Panc1 (cell line): ENCODE data around the gene PSMB8.

Experiments
- CTCF ChIP-seq: fragments of 450-650 bp; IDR thresholded peaks from 2 replicates; pipeline ENCODE4 v1.5.1; 2017; ENCODE audit warnings: mild to moderate bottlenecking
- POLR2AphosphoS5 ChIP-seq: IDR thresholded peaks from 2 replicates; pipeline ENCODE4 v1.6.1; 2012; ENCODE audit warnings: mild to moderate bottlenecking, low read depth, low read length, moderate library complexity
- TF ChIP-seq, protein P1 (sequence below), 2 experiments: IDR thresholded peaks; 2 replicates each; pipeline ENCODE4 v1.6.1; 2011 to 2012; ENCODE audit warnings: low read depth in 2 of 2, control low read depth in 1 of 2, low read length in 1 of 2, mild to moderate bottlenecking in 1 of 2, moderate library complexity in 1 of 2; ENCODE audit not compliant: insufficient read depth in 1 of 2

DNA sequence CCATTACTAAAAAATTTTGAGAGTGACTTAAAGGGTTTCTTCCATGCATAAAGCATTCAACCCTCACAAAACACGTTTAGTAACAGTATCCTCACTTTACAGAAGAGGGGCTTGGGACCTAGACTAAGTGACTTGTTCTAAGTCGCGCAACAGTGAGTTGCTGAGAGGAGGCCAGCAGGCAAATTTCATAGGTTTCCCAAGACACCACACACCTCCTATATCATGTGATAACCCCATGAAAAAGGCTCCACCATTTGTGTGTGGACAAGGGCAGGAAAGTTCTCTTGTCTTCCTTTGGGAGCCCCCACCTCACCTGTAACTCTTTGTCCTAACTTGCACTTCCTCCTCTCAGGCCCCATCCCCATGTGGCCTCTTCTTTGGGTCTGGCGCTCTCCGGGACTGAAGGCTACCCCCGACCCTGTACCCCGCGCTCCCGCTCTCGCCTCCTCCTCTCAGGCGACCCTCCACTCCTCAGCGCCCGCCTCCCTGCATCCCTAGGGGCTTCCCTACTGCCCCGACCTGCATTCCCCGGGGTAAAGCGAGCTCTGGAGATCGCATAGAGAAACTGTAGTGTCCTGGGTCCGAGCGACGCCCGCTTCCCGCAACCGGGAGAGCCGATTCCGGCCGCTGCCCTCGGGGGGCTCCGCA is 392 bp downstream of the PSMB8 start:
- TF ChIP-seq CTCF (no peak), POLR2AphosphoS5 (no peak)
- TF ChIP-seq, protein P1, sequence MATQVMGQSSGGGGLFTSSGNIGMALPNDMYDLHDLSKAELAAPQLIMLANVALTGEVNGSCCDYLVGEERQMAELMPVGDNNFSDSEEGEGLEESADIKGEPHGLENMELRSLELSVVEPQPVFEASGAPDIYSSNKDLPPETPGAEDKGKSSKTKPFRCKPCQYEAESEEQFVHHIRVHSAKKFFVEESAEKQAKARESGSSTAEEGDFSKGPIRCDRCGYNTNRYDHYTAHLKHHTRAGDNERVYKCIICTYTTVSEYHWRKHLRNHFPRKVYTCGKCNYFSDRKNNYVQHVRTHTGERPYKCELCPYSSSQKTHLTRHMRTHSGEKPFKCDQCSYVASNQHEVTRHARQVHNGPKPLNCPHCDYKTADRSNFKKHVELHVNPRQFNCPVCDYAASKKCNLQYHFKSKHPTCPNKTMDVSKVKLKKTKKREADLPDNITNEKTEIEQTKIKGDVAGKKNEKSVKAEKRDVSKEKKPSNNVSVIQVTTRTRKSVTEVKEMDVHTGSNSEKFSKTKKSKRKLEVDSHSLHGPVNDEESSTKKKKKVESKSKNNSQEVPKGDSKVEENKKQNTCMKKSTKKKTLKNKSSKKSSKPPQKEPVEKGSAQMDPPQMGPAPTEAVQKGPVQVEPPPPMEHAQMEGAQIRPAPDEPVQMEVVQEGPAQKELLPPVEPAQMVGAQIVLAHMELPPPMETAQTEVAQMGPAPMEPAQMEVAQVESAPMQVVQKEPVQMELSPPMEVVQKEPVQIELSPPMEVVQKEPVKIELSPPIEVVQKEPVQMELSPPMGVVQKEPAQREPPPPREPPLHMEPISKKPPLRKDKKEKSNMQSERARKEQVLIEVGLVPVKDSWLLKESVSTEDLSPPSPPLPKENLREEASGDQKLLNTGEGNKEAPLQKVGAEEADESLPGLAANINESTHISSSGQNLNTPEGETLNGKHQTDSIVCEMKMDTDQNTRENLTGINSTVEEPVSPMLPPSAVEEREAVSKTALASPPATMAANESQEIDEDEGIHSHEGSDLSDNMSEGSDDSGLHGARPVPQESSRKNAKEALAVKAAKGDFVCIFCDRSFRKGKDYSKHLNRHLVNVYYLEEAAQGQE (IDR thresholded peaks at IDR 0.05; ENCODE audit: insufficient read depth in 1 of 2, low read depth in 2 of 2, low read length in 1 of 2) = no peak
